Right lobe of liver (tissue), 6 donors: ENCODE results near the gene SETBP1. TPM values are rescaled to one million over a fixed set of nuclear protein-coding genes. Genes with fewer than 3 reads are reported as not detected.

Source experiments
- ATAC-seq, 4 donors: fragments of 200-7000 bp; cut with Tn5 transposase; one replicate each; pipeline ENCODE4 v1.9.1; 2020; ENCODE audit warnings: mild to moderate bottlenecking in 4 of 4, moderate library complexity in 4 of 4
- DNase-seq, 3 donors: peaks; one replicate each; pipeline ENCODE4 v3.0.0-alpha.2; 2020
- H3K27ac ChIP-seq, 3 donors: fragments of 200-600 bp; one replicate each; pipeline ENCODE4 v1.8.0; 2022
- H3K27me3 ChIP-seq, 2 donors: fragments of 200-600 bp; one replicate each; pipeline ENCODE4 v1.8.0; 2022
- H3K36me3 ChIP-seq, 4 donors: fragments of 200-600 bp; sonication (generic) in 1 of 4; one replicate each; pipeline versions ENCODE4 v1.5.1 to v1.8.0; 2017 to 2022; ENCODE audit warnings: control low read depth in 1 of 4
- H3K4me1 ChIP-seq, 4 donors: fragments of 200-600 bp; sonication (generic) in 1 of 4; one replicate each; pipeline versions ENCODE4 v1.5.1 to v1.8.0; 2017 to 2022; ENCODE audit warnings: control low read depth in 1 of 4
- H3K4me3 ChIP-seq, 3 donors: fragments of 200-600 bp; one replicate each; pipeline ENCODE4 v1.8.0; 2022
- H3K9me3 ChIP-seq, 4 donors: fragments of 200-600 bp; sonication (generic) in 1 of 4; one replicate each; pipeline versions ENCODE4 v1.5.1 to v1.8.0; 2017 to 2022; ENCODE audit warnings: control low read depth in 1 of 4
- CTCF ChIP-seq, 4 donors: fragments of 200-600 bp in 3 of 4; fragments of 450-650 bp in 1 of 4; IDR thresholded peaks; one replicate each; pipeline versions ENCODE4 v1.5.1 to v1.8.0; 2016 to 2022; ENCODE audit warnings: antibody characterized with exemption in 4 of 4, mild to moderate bottlenecking in 2 of 4
- POLR2A ChIP-seq: fragments of 450-650 bp; IDR thresholded peaks from one replicate; pipeline ENCODE4 v1.6.1; 2017; ENCODE audit warnings: antibody characterized with exemption, mild to moderate bottlenecking
- WGBS: methylation state at CpG from one replicate; pipeline ENCODE4 v1.1.6; 2018; ENCODE audit warnings: low coverage, low lambda C conversion rate; ENCODE audit not compliant: insufficient coverage; ENCODE audit errors: missing lambda C conversion rate; 5-methylcytosine and 5-hydroxymethylcytosine counted together
- intact Hi-C, 2 donors: fragments of 100-400 bp; cut with DNase I; formaldehyde crosslinking; loops; one replicate each; pipeline versions ENCODE4 v1.11.2 to v1.14.1; 2022
- total RNA-seq, 6 experiments: library from RNA; depleted of rRNA in 2 of 6; stranded (reverse); fragments of >200 nt in 2 of 6; fragmentation: NEBNext Ultra II Directional in 3 of 6; extraction: Animal tissue kit (Norgen Biotek cat#: 25700) in 3 of 6; gene quantifications; one replicate each; pipeline versions ENCODE4 v1.1.0 to v1.2.4, GENCODE V29; 2016 to 2023
- donor health status: DM: no; HTN: yes; CAD: no.
- donor health status: DM: no; HTN: no; CAD: no.
- donor health status: DM: no; HTN: no; CAD: no.
- donor health status: DM: no; HTN: yes; CAD: no.
- donor health status: DM: no; HTN: yes; CAD: no.

SETBP1 gene
- total RNA-seq, 6 experiments from 2014 or later: 14.3 to 29.1 (median 16.6) TPM

GRCh38 chr18:44682871-44683221, 2.2 kb downstream of the SETBP1 start:
- H3K27ac ChIP-seq: no peak overlapping the region
- DNase-seq: no peak

GRCh38 chr18:44683556-44683955, 2.9 kb downstream of the SETBP1 start:
- ATAC-seq: no peak
- Histone ChIP-seq H3K9me3 (no peaks in the 10 kb centered on the region), H3K36me3 (no peaks in the 10 kb centered on the region), H3K4me1 (no peaks in the 10 kb centered on the region), H3K27ac (no peak overlapping the region), H3K27me3 (no peaks in the 10 kb centered on the region), H3K4me3 (no peak overlapping the region)
- TF ChIP-seq POLR2A (no peak), CTCF (IDR thresholded peaks at IDR 0.05) (no peak)
- intact Hi-C loops: no loop called here
- no peak for DNase-seq

More at GRCh38 chr18:44682871-44683221, 2.2 kb downstream of the SETBP1 start:
- intact Hi-C loops: no loop called here
- Histone ChIP-seq H3K4me1 (no peaks in the 10 kb centered on the region), H3K27me3 (no peaks in the 10 kb centered on the region), H3K36me3 (no peaks in the 10 kb centered on the region), H3K4me3 (no peak overlapping the region), H3K9me3 (no peaks in the 10 kb centered on the region)
- WGBS: 83% methylated on average over 4 of the region's 4 CpGs
- no peak for ATAC-seq
- TF ChIP-seq CTCF (IDR thresholded peaks at IDR 0.05): no peak
- no peak for TF ChIP-seq POLR2A

GRCh38 chr18:44685296-44685695, 4.6 kb downstream of the SETBP1 start:
- no peak overlapping the region for H3K4me3 ChIP-seq
- H3K36me3 ChIP-seq: no peaks in the 10 kb centered on the region
- no peaks in the 10 kb centered on the region for H3K27me3 ChIP-seq
- 52% methylated on average over 6 of the region's 6 CpGs for WGBS
- H3K27ac ChIP-seq: no peak overlapping the region
- H3K4me1 ChIP-seq: no peaks in the 10 kb centered on the region
- no peak for ATAC-seq
- TF ChIP-seq CTCF (IDR thresholded peaks at IDR 0.05) (no peak), POLR2A (no peak)
- no peak for DNase-seq
- intact Hi-C loops: no loop called here
- no peaks in the 10 kb centered on the region for H3K9me3 ChIP-seq

- intact Hi-C loops: no loop called here
- ATAC-seq (no peak), DNase-seq (no peak)
- Histone ChIP-seq H3K4me1 (peaks cover 0 to 7% (median under 1%) of the 10 kb centered on the region in 4 donors), H3K4me3 (no peak overlapping the region), H3K36me3 (no peaks in the 10 kb centered on the region), H3K9me3 (no peaks in the 10 kb centered on the region), H3K27ac (no peak overlapping the region), H3K27me3 (no peaks in the 10 kb centered on the region)
- 80% methylated on average over 1 of the region's 1 CpG for WGBS
- TF ChIP-seq CTCF (IDR thresholded peaks at IDR 0.05) (no peak), POLR2A (no peak)
These were observed 5.5 kb downstream of the SETBP1 start for GRCh38 chr18:44686156-44686555.

GRCh38 chr18:44687421-44687820, 6.7 kb downstream of the SETBP1 start:
- no peak overlapping the region for H3K27ac ChIP-seq
- H3K4me3 ChIP-seq: no peak overlapping the region
- ATAC-seq (no peak), DNase-seq (no peak)
- peaks cover 0 to 18% (median 5%) of the 10 kb centered on the region in 4 donors for H3K4me1 ChIP-seq
- no peaks in the 10 kb centered on the region for H3K27me3 ChIP-seq
- TF ChIP-seq CTCF (IDR thresholded peaks at IDR 0.05) (no peak), POLR2A (no peak)
- no peaks in the 10 kb centered on the region for H3K9me3 ChIP-seq
- intact Hi-C loops: no loop called here
- H3K36me3 ChIP-seq: no peaks in the 10 kb centered on the region
